SK-N-SH (cell line): ENCODE measurements around the gene NAXD.

ENCODE experiments used
- EP300 ChIP-seq, 2 experiments: IDR thresholded peaks; 2 replicates each; pipeline versions ENCODE4 v1.4.0 to v1.6.1; 2012; ENCODE audit warnings: borderline replicate concordance in 1 of 2, low read depth in 1 of 2, low read length in 1 of 2
- FOSL2 ChIP-seq: IDR thresholded peaks from 2 replicates; pipeline ENCODE4 v1.4.0; 2012; ENCODE audit warnings: low read depth, mild to moderate bottlenecking, moderate library complexity, borderline replicate concordance

DNA sequence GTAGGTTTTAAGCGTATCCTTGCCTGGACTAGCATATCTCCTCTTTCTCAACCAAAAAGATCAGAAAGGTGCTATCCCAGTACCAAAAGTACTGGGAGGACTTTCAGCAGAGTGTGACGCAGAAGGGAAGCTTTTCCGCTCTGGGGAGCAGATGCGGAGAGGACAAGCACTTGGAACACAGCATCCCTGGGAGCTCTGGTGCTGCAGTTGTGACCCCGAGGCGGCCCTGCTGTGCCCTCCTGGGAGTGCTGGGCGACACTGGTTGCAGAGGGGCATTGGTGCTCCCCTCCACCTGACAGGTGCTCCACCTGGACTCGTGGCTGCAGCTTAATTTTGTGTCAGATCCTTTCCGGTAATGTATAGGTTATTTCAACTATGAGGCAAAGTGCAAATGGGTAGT lies 3.4 kb downstream of the NAXD start:
- no peak for TF ChIP-seq FOSL2
- no peak for TF ChIP-seq EP300 (IDR thresholded peaks at IDR 0.05; ENCODE audit: borderline replicate concordance in 1 of 2, low read depth in 1 of 2, low read length in 1 of 2)
